Measurements from ENCODE around the gene ATRIP.
A peak's percentile ranks its signal among the peaks of the same experiment; 100 is the strongest.
"Not testable (repeated sequence)": the region's sequence is repeated elsewhere in the genome, so short reads cannot be mapped to it uniquely, and the experiment has no call there.

ATRIP gene

DNA sequence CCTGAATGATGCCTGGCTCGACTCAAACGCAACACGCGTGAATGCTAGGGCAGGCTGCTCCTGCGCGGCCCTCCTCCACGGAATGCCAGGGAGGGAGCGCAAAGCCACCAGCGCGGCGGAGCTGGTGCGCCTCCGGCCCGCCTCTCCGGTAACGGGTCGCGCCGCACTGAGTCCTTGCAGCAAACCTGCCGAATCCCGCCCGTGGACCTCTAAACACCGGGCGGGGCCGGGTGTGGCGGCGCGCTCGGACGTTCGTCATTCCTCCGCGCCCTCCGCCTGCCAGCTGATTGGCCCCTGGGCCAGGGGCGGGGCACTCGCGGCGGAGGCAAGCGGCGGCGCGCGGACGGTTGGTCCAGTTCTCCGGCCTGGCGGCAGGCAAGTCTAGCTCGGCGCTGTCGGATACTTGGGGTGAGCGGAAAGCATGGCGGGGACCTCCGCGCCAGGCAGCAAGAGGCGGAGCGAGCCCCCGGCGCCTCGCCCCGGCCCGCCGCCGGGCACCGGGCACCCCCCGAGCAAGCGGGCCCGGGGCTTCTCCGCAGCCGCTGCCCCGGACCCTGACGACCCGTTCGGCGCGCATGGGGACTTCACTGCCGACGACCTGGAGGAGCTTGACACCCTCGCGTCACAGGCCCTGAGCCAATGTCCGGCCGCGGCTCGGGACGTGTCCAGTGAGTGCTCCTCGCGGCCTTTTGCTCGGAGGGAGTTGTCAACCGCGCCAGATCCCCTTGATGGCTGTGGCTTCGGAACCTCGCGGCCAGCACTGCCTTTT lies at the start of gene ATRIP:
TSS of gene ATRIP (plus strand) at position 313 of the 769 bp plus-strand sequence. CDS start at position 422, 109 bp downstream.
- DNase-seq (ENCODE audit: low read depth in 2 of 2): peak; percentile 79 to 81

- DNase-seq (ENCODE audit: low read depth in 2 of 2): no peak
These were observed 48.5 kb upstream of the ATRIP start for GRCh38 chr3:48397767-48398681.

DNA sequence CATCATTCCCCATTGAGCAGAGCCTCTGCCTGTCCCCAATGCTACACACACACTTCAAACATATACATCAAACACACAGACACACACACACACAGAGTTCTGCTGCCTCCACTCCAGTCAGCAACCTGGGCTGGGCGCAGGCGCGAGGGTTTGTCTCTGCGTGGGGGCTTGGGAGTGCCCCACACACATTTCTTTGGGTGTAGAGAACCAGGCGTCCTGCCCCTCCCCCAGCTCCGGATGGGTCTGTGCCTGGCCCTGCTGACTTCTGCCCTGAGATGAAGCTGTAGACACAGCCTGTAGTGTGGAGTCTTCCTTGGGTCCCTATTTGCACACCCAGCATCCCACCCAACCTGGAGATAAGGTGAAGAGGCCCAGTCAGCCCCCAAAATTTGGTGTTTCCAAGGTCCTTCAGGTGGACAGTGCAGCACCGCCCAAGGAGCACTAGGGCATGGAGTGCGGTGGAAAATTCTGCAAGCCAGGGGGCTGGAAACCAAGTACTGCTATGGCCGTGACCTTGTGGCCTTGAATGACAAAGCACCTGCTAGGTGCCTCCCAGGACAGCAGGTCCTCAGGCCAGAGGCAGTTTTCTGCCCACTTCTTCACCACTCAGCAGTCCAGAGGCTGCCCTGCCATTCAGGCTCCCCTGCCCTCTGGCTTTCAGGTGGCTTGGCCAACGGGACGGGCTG lies 47.7 kb upstream of the ATRIP start:
- DNase-seq (ENCODE audit: low read depth in 2 of 2): no peak

DNA sequence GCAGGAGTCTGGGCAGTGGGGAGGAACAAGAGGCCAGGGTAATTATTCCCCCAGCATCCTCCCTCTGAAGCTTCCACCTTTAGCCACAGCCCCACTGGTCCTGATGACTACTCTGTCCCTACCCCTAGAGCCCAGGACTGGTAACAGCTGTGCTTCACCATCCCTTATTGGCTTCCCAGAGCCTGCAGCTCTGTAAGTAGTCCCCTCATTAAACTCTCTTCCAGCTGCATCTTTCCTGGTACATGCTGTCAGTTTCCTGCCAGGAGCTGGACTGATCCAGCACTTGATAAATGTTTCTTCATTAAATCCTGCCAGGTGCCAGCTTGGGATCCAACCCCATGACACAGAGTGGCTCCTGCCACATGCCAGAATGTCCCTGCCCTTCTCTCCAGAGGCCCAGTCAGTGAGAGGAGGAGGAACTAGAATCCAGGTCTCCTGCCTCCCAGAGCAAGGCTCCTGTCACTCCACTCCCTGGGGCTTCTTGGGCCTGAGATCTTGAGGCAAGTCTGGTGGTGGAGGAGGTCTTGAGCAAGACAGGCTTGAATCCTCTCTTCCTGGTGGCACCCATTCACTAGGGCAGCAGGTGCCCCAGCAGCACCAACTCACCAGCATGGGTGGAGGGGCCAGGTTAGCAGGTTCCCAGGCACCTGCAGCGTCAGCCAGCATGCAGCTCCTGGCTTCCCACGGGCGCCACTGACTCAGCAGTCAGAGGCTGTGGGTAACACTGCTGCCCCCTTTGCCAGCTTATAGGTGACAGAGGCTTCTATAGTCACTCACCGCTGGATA lies 47.0 kb upstream of the ATRIP start:
- no peak for DNase-seq (ENCODE audit: low read depth in 2 of 2)

GRCh38 chr3:48400824-48401433 lies 45.6 kb upstream of the ATRIP start:
- DNase-seq (ENCODE audit: low read depth in 2 of 2): peak; percentile 24 to 43

DNA sequence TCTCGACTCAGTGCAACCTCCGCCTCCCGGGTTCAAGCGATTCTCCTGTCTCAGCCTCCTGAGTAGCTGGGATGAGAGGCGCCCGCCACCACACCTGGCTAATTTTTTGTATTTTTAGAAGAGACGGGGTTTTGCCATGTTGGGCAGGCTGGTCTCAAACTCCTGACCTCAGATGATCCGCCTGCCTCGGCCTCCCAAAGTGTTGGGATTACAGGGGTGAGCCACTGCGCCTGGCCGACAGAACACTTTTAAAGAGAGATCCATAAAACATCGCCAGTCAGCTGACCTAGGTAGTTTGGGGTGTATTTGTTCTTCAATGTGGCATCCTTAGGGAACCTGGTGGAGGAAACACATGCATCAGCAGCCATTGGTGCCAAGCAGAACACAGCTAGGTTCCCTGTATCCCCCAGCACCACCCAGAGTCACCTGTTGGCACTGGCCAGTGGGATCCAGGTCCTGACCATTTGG lies 45.1 kb upstream of the ATRIP start:
- DNase-seq (ENCODE audit: low read depth in 2 of 2): not testable (repeated sequence)

GRCh38 chr3:48402281-48402732 lies 44.2 kb upstream of the ATRIP start:
- DNase-seq (ENCODE audit: low read depth in 2 of 2): no peak

DNA sequence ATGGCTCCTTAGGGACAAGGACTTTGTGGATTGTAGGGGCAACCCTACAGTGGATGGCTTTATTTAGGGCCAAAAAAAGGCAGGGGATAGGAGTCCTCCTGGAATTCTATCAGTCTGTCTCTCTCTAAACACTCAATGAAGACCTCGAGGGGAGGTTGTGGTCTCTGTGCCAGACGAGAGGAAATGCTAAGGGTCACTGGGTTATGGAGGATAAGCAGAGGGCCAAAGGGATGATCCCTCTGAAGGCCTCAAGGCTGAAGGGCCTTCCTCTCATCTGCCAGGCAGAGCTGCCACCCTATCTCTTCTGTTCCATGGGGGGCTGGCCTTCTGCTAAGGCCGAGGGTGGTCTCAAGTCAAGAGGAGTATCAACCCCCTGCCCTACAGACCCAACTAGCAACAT lies 43.6 kb upstream of the ATRIP start:
- DNase-seq (ENCODE audit: low read depth in 2 of 2): no peak

DNA sequence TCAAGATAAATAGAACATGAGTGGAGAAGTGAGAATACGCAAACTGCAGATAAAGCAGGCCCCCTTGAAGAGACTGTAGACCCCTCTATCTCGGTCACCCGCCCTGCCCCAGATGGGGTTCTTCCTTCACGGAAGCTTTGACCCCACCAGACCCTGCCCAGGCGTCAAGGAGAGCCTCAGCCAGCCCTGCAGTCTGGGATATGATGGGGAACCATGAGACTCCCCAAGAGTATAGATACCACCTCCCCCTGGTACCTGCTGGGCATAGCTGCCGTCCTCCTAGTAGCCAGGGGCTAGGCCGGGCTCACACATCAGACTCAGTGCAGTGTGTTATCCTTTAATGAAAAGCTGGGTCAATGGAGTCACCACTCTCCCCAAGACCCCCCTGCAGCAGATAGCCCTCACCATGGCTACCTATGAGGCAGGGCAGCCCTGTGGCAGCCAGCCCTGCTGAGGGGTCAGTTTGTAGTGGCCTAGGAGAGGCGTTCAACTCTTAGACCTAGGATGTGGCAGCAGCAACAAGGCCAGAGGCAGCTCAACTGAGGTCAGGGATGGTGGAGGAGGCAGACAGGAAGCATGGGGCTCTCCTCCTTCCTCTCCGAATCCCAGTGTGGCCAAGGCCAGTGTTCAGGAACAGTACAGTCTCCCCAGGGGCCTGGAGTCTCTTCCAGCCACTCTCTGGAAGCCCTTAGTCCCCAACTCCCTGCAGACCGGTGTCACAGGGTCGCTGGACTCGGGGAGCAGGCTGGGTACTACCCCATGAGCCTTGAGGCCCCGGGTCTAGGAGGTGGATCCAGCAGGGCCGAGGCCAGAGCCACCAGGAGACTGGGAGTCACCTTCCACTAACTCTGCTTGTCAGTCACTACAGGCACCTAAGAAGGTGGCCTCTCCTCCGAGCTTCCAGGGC lies 42.8 kb upstream of the ATRIP start:
- DNase-seq (ENCODE audit: low read depth in 2 of 2): no peak

DNA sequence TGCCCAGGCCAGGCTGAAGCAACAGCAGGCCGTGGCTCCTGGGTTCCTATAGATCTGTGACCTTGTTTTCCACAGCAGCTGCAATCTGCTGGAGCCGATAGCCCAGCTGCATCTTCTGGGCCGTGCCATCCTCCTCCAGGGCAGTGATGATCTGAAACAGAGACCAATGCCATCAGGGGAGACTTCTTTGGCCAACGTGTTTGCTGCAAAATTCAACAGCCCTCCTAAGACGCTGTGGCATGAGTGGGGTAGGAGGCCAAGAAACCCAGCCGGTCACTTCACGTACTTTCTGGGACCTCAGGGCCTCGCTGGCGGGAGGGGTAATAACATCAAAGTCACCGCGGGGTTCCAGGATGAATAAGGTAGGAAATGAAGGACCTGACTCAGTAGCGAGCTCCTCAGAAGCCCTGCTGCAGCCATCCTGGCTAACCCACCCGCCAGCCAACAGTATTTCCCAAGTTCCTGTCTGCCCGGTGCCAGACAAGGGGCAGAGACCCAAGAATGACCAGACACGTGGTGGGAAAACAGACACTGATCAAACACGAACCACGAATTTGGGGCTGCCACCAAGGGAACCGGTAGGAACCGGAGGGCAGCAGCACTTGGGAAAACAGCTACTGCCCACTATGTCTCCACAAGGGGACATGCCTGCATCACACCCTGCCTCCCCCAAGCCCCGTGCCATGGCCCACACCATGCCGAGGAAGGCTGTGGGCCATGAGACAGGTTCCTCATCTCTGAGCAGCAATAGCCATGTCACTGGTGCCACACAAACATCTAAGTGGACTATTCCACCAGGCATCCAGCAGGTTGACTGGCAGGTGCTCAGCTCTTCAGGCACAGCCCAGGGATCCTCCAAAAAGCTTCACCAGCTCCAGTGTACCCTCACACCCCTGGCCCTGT lies 41.8 kb upstream of the ATRIP start:
- DNase-seq (ENCODE audit: low read depth in 2 of 2): no peak

- no peak for DNase-seq (ENCODE audit: low read depth in 2 of 2)
These were observed 41.1 kb upstream of the ATRIP start for GRCh38 chr3:48405343-48405881.

- no peak for DNase-seq (ENCODE audit: low read depth in 2 of 2)
These were observed 40.6 kb upstream of the ATRIP start for GRCh38 chr3:48405971-48406370.

- no peak for DNase-seq (ENCODE audit: low read depth in 2 of 2)
These were observed 39.8 kb upstream of the ATRIP start for GRCh38 chr3:48406443-48407431.

GRCh38 chr3:48407542-48408099 lies 38.9 kb upstream of the ATRIP start:
- no peak for DNase-seq (ENCODE audit: low read depth in 2 of 2)

DNA sequence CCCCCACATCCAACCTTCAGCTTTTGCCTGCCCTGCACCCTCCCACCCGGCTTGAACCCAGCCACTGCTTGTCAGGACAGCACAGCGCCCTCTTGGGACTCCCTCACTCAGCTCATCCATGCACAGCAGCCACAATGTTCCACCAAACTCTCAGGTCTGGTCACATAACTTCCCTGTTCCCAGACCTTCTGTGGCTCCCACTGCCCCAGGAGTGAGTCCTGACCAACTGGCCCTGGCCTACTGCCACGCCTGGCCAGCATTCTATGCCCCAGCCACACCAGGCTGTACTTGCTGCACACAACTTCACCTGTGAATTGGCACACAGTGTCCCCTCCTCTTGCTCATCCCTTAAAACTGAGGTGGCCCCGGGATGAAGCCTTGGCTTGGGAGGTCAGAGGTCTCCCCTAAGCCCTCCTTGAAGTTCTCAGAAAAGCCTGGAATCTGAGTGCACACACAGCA lies 37.7 kb upstream of the ATRIP start:
- DNase-seq (ENCODE audit: low read depth in 2 of 2): no peak

DNA sequence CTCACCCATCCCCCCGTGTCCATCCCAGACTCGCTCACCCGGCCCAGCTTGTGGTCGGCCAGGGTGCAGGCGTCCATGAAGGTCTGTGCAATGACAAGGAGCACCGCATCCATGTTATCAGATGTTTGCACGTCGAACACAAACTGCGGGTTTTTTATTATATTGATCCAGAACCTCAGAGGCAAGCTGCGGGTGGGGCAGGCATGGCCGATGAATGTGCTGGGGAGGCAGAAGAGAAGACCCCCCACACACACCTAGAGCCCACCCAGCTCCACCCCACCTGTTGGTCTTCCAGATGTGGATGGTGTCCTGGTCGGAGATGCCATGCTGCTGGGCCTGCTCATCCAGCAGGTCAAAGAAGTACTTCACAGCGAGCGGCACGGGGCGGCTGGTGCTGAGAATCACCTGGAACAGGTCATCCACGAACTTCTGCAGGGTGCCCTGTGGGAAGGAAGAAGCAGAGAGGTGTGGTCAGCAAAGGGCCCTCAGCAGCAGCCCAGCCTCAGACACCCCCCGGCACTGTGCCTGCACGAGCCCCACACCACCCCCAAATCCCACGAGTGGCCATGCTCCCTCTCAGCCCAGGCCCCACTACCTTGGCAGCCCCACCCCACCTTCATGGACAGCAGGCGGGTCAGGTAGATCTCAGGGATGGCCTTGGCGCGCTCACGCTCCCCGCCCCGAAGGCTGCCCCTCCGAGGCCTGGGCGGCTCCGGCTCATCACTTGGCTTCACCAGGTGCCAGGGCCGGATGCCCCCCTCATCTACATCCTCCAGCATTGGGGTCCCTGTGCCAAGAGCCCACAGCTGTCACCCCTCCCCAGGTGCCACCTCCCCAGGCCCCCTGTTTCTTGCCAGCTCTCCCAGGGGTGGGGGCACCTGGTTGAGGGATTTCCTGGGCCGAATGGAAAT lies 37.0 kb upstream of the ATRIP start:
- no peak for DNase-seq (ENCODE audit: low read depth in 2 of 2)
